ENCODE data around the gene SYNE2.

Gene SYNE2

DNA sequence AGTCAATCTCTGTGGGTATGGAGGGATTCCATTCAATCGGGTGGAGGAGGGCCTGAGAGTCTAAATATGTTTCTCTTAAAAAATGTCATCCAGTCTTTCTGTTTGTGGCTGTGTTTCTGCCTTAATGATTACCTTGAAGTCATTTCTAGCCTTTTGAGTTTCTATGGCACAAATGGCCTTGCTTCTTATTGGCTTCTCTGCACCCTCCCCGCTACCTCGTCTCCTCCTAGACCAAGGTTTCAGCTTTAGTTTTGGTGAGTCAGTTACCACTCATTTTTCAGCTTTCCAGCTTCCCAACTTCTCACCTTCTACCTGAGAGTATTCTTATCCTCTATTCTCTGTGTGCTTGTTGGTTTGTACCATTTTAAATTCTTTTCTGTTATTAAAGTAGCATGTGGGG, 159.2 kb downstream of the SYNE2 start:
- TF ChIP-seq, protein P1, sequence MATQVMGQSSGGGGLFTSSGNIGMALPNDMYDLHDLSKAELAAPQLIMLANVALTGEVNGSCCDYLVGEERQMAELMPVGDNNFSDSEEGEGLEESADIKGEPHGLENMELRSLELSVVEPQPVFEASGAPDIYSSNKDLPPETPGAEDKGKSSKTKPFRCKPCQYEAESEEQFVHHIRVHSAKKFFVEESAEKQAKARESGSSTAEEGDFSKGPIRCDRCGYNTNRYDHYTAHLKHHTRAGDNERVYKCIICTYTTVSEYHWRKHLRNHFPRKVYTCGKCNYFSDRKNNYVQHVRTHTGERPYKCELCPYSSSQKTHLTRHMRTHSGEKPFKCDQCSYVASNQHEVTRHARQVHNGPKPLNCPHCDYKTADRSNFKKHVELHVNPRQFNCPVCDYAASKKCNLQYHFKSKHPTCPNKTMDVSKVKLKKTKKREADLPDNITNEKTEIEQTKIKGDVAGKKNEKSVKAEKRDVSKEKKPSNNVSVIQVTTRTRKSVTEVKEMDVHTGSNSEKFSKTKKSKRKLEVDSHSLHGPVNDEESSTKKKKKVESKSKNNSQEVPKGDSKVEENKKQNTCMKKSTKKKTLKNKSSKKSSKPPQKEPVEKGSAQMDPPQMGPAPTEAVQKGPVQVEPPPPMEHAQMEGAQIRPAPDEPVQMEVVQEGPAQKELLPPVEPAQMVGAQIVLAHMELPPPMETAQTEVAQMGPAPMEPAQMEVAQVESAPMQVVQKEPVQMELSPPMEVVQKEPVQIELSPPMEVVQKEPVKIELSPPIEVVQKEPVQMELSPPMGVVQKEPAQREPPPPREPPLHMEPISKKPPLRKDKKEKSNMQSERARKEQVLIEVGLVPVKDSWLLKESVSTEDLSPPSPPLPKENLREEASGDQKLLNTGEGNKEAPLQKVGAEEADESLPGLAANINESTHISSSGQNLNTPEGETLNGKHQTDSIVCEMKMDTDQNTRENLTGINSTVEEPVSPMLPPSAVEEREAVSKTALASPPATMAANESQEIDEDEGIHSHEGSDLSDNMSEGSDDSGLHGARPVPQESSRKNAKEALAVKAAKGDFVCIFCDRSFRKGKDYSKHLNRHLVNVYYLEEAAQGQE (IDR thresholded peaks at IDR 0.05; ENCODE audit: insufficient replicate concordance, low read depth), result no peak
- TF ChIP-seq SPI1 (IDR thresholded peaks at IDR 0.05; ENCODE audit: borderline replicate concordance, low read depth) (no peak), GABPA (IDR thresholded peaks at IDR 0.05; ENCODE audit: low read depth) (no peak), POLR2AphosphoS5 (IDR thresholded peaks at IDR 0.05; ENCODE audit: low read depth) (no peak)
- TF ChIP-seq, protein P2, sequence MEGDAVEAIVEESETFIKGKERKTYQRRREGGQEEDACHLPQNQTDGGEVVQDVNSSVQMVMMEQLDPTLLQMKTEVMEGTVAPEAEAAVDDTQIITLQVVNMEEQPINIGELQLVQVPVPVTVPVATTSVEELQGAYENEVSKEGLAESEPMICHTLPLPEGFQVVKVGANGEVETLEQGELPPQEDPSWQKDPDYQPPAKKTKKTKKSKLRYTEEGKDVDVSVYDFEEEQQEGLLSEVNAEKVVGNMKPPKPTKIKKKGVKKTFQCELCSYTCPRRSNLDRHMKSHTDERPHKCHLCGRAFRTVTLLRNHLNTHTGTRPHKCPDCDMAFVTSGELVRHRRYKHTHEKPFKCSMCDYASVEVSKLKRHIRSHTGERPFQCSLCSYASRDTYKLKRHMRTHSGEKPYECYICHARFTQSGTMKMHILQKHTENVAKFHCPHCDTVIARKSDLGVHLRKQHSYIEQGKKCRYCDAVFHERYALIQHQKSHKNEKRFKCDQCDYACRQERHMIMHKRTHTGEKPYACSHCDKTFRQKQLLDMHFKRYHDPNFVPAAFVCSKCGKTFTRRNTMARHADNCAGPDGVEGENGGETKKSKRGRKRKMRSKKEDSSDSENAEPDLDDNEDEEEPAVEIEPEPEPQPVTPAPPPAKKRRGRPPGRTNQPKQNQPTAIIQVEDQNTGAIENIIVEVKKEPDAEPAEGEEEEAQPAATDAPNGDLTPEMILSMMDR (IDR thresholded peaks at IDR 0.05; ENCODE audit: insufficient read depth, low read length), result no peak
- no peaks in the 10 kb centered on the region for H3K27me3 ChIP-seq (ENCODE audit: insufficient read depth, poor library complexity, severe bottlenecking)
- no peak overlapping the region for H3K4me3 ChIP-seq (replicated peaks; ENCODE audit: insufficient read depth, low read length)
- no peak for DNase-seq (ENCODE audit: low read depth in 1 of 2, low spot score in 1 of 2)
- no peak overlapping the region for H3K27ac ChIP-seq (replicated peaks)

GRCh38 chr14:64012720-64013119, 159.9 kb downstream of the SYNE2 start:
- no peaks in the 10 kb centered on the region for H3K27me3 ChIP-seq (ENCODE audit: insufficient read depth, poor library complexity, severe bottlenecking)
- H3K4me3 ChIP-seq (replicated peaks; ENCODE audit: insufficient read depth, low read length), result no peak overlapping the region
- no peak for DNase-seq (ENCODE audit: low read depth in 1 of 2, low spot score in 1 of 2)
- TF ChIP-seq, protein P2 (IDR thresholded peaks at IDR 0.05; ENCODE audit: insufficient read depth, low read length), result no peak
- TF ChIP-seq, protein P1 (IDR thresholded peaks at IDR 0.05; ENCODE audit: insufficient replicate concordance, low read depth), result no peak
- TF ChIP-seq SPI1 (IDR thresholded peaks at IDR 0.05; ENCODE audit: borderline replicate concordance, low read depth) (no peak), POLR2AphosphoS5 (IDR thresholded peaks at IDR 0.05; ENCODE audit: low read depth) (no peak), GABPA (IDR thresholded peaks at IDR 0.05; ENCODE audit: low read depth) (no peak)
- no peak overlapping the region for H3K27ac ChIP-seq (replicated peaks)

- DNase-seq (ENCODE audit: low read depth in 1 of 2, low spot score in 1 of 2), result no peak
- Histone ChIP-seq H3K4me3 (replicated peaks; ENCODE audit: insufficient read depth, low read length) (no peak overlapping the region), H3K27me3 (ENCODE audit: insufficient read depth, poor library complexity, severe bottlenecking) (no peaks in the 10 kb centered on the region), H3K27ac (replicated peaks) (no peak overlapping the region)
- TF ChIP-seq, protein P2 (IDR thresholded peaks at IDR 0.05; ENCODE audit: insufficient read depth, low read length), result no peak
- TF ChIP-seq GABPA (IDR thresholded peaks at IDR 0.05; ENCODE audit: low read depth), result no peak
- TF ChIP-seq, protein P1 (IDR thresholded peaks at IDR 0.05; ENCODE audit: insufficient replicate concordance, low read depth), result no peak
- no peak for TF ChIP-seq SPI1 (IDR thresholded peaks at IDR 0.05; ENCODE audit: borderline replicate concordance, low read depth)
Observed at GRCh38 chr14:64025479-64025878, 172.7 kb downstream of the SYNE2 start.

Measured in HL-60 (cell line).